Measurements from ENCODE around the gene SLC8A3. TPM values are rescaled to one million over a fixed set of nuclear protein-coding genes. Genes with fewer than 3 reads are reported as not detected.

SLC8A3 gene
- polyA plus RNA-seq, 3 donors = 0.01 TPM; not detected in 2

- H3K36me3 ChIP-seq (replicated peaks in 1 of 2; ENCODE audit: control insufficient read depth in 1 of 2, insufficient read depth in 2 of 2, low read length in 2 of 2) = no peaks in the 10 kb centered on the region
- no peaks in the 10 kb centered on the region for H3K36me3 Mint-ChIP-seq
- H3K27ac ChIP-seq (ENCODE audit: low read depth in 1 of 2, low read length in 2 of 2) = no peak overlapping the region
- no peak overlapping the region for H2AFZ ChIP-seq (ENCODE audit: insufficient read depth, low read depth, low read length, poor library complexity, severe bottlenecking)
- H3K4me2 ChIP-seq (replicated peaks; ENCODE audit: extremely low read depth, low read length, poor library complexity, severe bottlenecking) = no peak overlapping the region
- no peaks in the 10 kb centered on the region for H3K9me3 ChIP-seq (replicated peaks in 1 of 2; ENCODE audit: control insufficient read depth in 1 of 2, insufficient read depth in 1 of 2, low read length in 2 of 2)
- H3K27me3 Mint-ChIP-seq (ENCODE audit: low read depth in 3 of 3) = peaks cover 0 to 4% (median 2%) of the 10 kb centered on the region in 3 donors
- no peak for TF ChIP-seq CTCF (IDR thresholded peaks at IDR 0.05)
- DNase-seq = no peak
- WGBS (ENCODE audit: insufficient coverage) = 93% methylated on average over 3 of the region's 3 CpGs
- no peaks in the 10 kb centered on the region for H3K79me2 ChIP-seq (ENCODE audit: insufficient read depth, low read length)
- no peaks in the 10 kb centered on the region for H3K4me1 Mint-ChIP-seq
- no peak overlapping the region for H3K4me3 ChIP-seq (replicated peaks in 1 of 3; ENCODE audit: low read depth in 2 of 3, low read length in 3 of 3)
- H3K9me3 Mint-ChIP-seq = no peaks in the 10 kb centered on the region
- no peaks in the 10 kb centered on the region for H3K4me1 ChIP-seq (ENCODE audit: control insufficient read depth in 1 of 2, insufficient read depth in 2 of 2, low read length in 2 of 2)
- H4K20me1 ChIP-seq (ENCODE audit: insufficient read depth, low read length) = no peaks in the 10 kb centered on the region
- intact Hi-C loops (cut with micrococcal nuclease) = no loop called here
- H3K27ac Mint-ChIP-seq = no peak overlapping the region
- no peak overlapping the region for H3K9ac ChIP-seq (ENCODE audit: insufficient read depth, low read length, poor library complexity, severe bottlenecking)
- no peak overlapping the region for H3K4me3 Mint-ChIP-seq
- H3K27me3 ChIP-seq (ENCODE audit: control insufficient read depth in 2 of 2, insufficient read depth in 2 of 2, low read length in 2 of 2) = no peaks in the 10 kb centered on the region
Measured at GRCh38 chr14:70049605-70050004, 139.1 kb downstream of the SLC8A3 start.

- Mint-ChIP-seq H3K27me3 (ENCODE audit: low read depth in 3 of 3) (peaks cover 0 to 4% (median 4%) of the 10 kb centered on the region in 3 donors), H3K4me3 (no peak overlapping the region), H3K4me1 (no peaks in the 10 kb centered on the region), H3K9me3 (no peaks in the 10 kb centered on the region), H3K27ac (no peak overlapping the region), H3K36me3 (no peaks in the 10 kb centered on the region)
- Histone ChIP-seq H3K36me3 (replicated peaks in 1 of 2; ENCODE audit: control insufficient read depth in 1 of 2, insufficient read depth in 2 of 2, low read length in 2 of 2) (no peaks in the 10 kb centered on the region), H3K79me2 (ENCODE audit: insufficient read depth, low read length) (no peaks in the 10 kb centered on the region), H2AFZ (ENCODE audit: insufficient read depth, low read depth, low read length, poor library complexity, severe bottlenecking) (no peak overlapping the region), H3K9ac (ENCODE audit: insufficient read depth, low read length, poor library complexity, severe bottlenecking) (no peak overlapping the region), H3K27me3 (ENCODE audit: control insufficient read depth in 2 of 2, insufficient read depth in 2 of 2, low read length in 2 of 2) (no peaks in the 10 kb centered on the region), H3K4me3 (replicated peaks in 1 of 3; ENCODE audit: low read depth in 2 of 3, low read length in 3 of 3) (no peak overlapping the region), H3K9me3 (replicated peaks in 1 of 2; ENCODE audit: control insufficient read depth in 1 of 2, insufficient read depth in 1 of 2, low read length in 2 of 2) (no peaks in the 10 kb centered on the region), H3K4me2 (replicated peaks; ENCODE audit: extremely low read depth, low read length, poor library complexity, severe bottlenecking) (no peak overlapping the region), H3K4me1 (ENCODE audit: control insufficient read depth in 1 of 2, insufficient read depth in 2 of 2, low read length in 2 of 2) (no peaks in the 10 kb centered on the region), H4K20me1 (ENCODE audit: insufficient read depth, low read length) (no peaks in the 10 kb centered on the region), H3K27ac (ENCODE audit: low read depth in 1 of 2, low read length in 2 of 2) (no peak overlapping the region)
- no peak for TF ChIP-seq CTCF (IDR thresholded peaks at IDR 0.05)
- intact Hi-C loops (cut with micrococcal nuclease) = no loop called here
- no peak for DNase-seq
- WGBS (ENCODE audit: insufficient coverage) = no CpG with 5 or more reads among the region's 1 CpG
Measured at GRCh38 chr14:70048313-70048654, 140.5 kb downstream of the SLC8A3 start.

Data from CD14-positive monocyte (primary cell).